ENCODE data around the gene NXPH4.

Gene NXPH4

GRCh38 chr12:57231276-57232021 is 14.9 kb downstream of the NXPH4 start:
- H3K4me3 ChIP-seq (ENCODE audit: low read depth, low read length), result peak overlapping the region; percentile 79
- no peak for DNase-seq (ENCODE audit: low read depth)
- TF ChIP-seq CTCF (conservative IDR thresholded peaks at IDR 0.05; ENCODE audit: low read depth, low read length), result no peak

- no peak overlapping the region for H3K4me3 ChIP-seq (ENCODE audit: low read depth, low read length)
- no peak for DNase-seq (ENCODE audit: low read depth)
- no peak for TF ChIP-seq CTCF (conservative IDR thresholded peaks at IDR 0.05; ENCODE audit: low read depth, low read length)
Observed at GRCh38 chr12:57232156-57232756, 15.7 kb downstream of the NXPH4 start.

- no peak for TF ChIP-seq CTCF (conservative IDR thresholded peaks at IDR 0.05; ENCODE audit: low read depth, low read length)
- no peak overlapping the region for H3K4me3 ChIP-seq (ENCODE audit: low read depth, low read length)
- DNase-seq (ENCODE audit: low read depth), result peak; percentile 86
Observed at GRCh38 chr12:57233357-57234232, 17.0 kb downstream of the NXPH4 start.

GRCh38 chr12:57234233-57234570 is 17.6 kb downstream of the NXPH4 start:
- H3K4me3 ChIP-seq (ENCODE audit: low read depth, low read length), result no peak overlapping the region
- DNase-seq (ENCODE audit: low read depth), result no peak
- TF ChIP-seq CTCF (conservative IDR thresholded peaks at IDR 0.05; ENCODE audit: low read depth, low read length), result no peak

- no peak overlapping the region for H3K4me3 ChIP-seq (ENCODE audit: low read depth, low read length)
- no peak for DNase-seq (ENCODE audit: low read depth)
- no peak for TF ChIP-seq CTCF (conservative IDR thresholded peaks at IDR 0.05; ENCODE audit: low read depth, low read length)
Observed at GRCh38 chr12:57234571-57235016, 18.0 kb downstream of the NXPH4 start.

- TF ChIP-seq CTCF (conservative IDR thresholded peaks at IDR 0.05; ENCODE audit: low read depth, low read length), result peak; percentile 14
- H3K4me3 ChIP-seq (ENCODE audit: low read depth, low read length), result no peak overlapping the region
- DNase-seq (ENCODE audit: low read depth), result peak; percentile 85
Observed at GRCh38 chr12:57235017-57235727, 18.6 kb downstream of the NXPH4 start.

Measured in choroid plexus epithelial cell (primary cell).